AG04450 (cell line): Measurements from ENCODE around the gene ARHGAP44. TPM values are rescaled to one million over a fixed set of nuclear protein-coding genes. Genes with fewer than 3 reads are reported as not detected.

Experiments used
- CTCF ChIA-PET: fragments of 300-600, 350-600 bp; formaldehyde crosslinking; extraction: SDS; loops from one replicate; lab custom pipeline; 2022; ENCODE audit warnings: antibody characterized with exemption, inconsistent platforms; lab: Charles Lee
- POLR2A ChIA-PET: fragments of 350-600 bp; formaldehyde crosslinking; extraction: SDS; loops from one replicate; lab custom pipeline; 2021; ENCODE audit warnings: antibody characterized with exemption, inconsistent platforms; lab: Yijun Ruan, JAX
- DNase-seq: peaks from one replicate; pipeline ENCODE4 v3.0.0-alpha.2; 2011; ENCODE audit warnings: low read depth, low spot score
- H3K27ac ChIP-seq: one replicate; pipeline ENCODE4 v1.5.1; 2012; ENCODE audit warnings: low read depth, low read length, control low read depth
- H3K27me3 ChIP-seq: one replicate; pipeline ENCODE4 v1.6.0; 2012; ENCODE audit warnings: low read length; ENCODE audit not compliant: control insufficient read depth, insufficient read depth
- H3K4me3 ChIP-seq: 2 replicates; pipeline ENCODE4 v1.5.1; 2011; ENCODE audit warnings: mild to moderate bottlenecking, low read depth, low read length, control low read depth
- H3K9me3 ChIP-seq: 2 replicates; pipeline ENCODE4 v1.5.1; 2012; ENCODE audit warnings: low read length; ENCODE audit not compliant: control insufficient read depth, insufficient read depth
- CTCF ChIP-seq: IDR thresholded peaks from 2 replicates; pipeline ENCODE4 v1.5.1; 2011; ENCODE audit warnings: low read depth, low read length, control low read depth, inconsistent platforms
- polyA plus RNA-seq: library from polyadenylated mRNA; depleted of rRNA; stranded (reverse); fragments of >200 nt; gene quantifications from 2 replicates; pipeline ENCODE4 v1.2.3, GENCODE V29; 2011

Gene ARHGAP44
- polyA plus RNA-seq, 1 experiment, result 1.3 TPM

DNA sequence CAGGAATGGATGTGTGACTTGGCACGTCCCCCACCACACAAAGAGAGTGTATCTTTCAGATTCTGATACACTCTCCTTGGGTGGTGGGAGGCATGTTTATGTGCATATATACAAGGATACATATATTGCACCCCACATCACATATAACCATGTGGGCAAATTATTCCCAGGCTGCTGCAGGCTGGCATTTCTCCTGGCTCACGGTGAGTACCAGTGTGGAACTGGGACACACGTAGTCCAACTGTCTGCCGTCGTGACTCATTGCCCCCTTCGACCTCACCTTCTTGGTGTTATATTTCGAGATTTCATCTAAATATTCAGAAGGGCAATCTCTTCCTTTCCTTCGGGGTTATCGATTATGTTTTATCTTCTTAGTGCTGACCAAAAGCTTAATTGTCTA is 24.4 kb downstream of the ARHGAP44 start:
- Histone ChIP-seq H3K27me3 (no peaks in the 10 kb centered on the region), H3K4me3 (no peak overlapping the region), H3K27ac (no peak overlapping the region), H3K9me3 (no peaks in the 10 kb centered on the region)
- ChIA-PET POLR2A (no interaction called here), CTCF (no interaction called here)
- no peak for DNase-seq
- TF ChIP-seq CTCF, result no peak

- H3K4me3 ChIP-seq, result no peak overlapping the region
- no peak overlapping the region for H3K27ac ChIP-seq
- POLR2A ChIA-PET, result no interaction called here
- no peaks in the 10 kb centered on the region for H3K9me3 ChIP-seq
- CTCF ChIA-PET, result interaction anchor here (0.6 kb wide), 1 partner anchor 69 kb away, joined by 3 read pairs; no protein-coding TSS in a partner anchor
- no peak for TF ChIP-seq CTCF
- H3K27me3 ChIP-seq, result no peaks in the 10 kb centered on the region
- no peak for DNase-seq
Measured at GRCh38 chr17:12814718-12815117, 25.4 kb downstream of the ARHGAP44 start.

DNA sequence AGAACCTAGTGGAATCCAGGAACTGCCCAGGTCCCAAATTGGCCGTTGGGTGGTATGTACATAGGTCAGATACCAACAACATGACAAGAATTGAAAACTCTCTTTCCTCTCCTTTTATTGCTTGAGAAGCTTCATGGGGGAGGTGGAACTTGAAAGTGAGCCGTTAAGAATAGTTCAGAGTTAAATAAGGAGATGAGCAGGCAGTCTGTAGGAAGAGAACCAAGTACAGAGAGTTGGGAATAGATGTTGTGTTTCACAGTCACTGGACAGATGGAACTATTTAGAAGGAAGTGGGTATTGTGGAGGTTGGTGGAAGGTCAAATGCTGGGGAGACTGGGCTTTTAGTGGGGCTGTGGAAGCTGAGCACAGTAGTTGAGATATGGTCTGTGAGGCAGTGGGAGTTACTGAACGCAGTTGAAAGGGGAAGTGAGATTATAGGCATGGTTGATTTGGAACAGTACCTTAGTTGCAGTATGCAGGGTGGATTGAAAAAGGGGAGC is 26.4 kb downstream of the ARHGAP44 start:
- Histone ChIP-seq H3K27ac (no peak overlapping the region), H3K9me3 (no peaks in the 10 kb centered on the region), H3K27me3 (no peaks in the 10 kb centered on the region), H3K4me3 (no peak overlapping the region)
- no peak for TF ChIP-seq CTCF
- CTCF ChIA-PET, result no interaction called here
- POLR2A ChIA-PET, result no interaction called here
- no peak for DNase-seq

DNA sequence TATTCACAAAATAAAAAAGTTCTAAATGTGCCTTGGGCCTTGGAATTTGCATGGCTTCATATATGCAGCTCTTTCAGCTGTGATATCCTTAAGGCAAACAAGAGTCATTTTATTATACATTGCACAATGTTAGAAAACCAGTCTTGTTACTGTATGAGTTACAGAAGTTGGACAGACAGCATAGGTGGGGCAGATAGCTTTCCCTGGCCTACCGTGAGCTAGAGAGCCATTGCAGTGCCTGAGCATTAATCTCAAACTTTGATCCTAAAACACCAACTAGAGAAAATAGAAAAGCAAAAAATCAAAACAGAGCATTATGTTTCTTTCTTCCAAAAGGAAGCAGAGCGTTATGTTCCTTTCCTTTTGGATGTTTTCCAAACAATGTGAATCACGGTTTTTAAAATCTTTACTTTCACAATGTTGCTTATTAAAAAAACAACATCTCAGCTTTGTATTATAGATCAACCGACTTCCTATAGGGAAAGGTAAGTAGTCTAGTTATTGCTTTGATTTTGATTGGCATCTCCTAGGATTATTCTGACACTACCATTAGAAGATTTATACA is 32.2 kb downstream of the ARHGAP44 start:
- Histone ChIP-seq H3K27ac (no peak overlapping the region), H3K4me3 (no peak overlapping the region), H3K27me3 (no peaks in the 10 kb centered on the region), H3K9me3 (no peaks in the 10 kb centered on the region)
- TF ChIP-seq CTCF, result no peak
- ChIA-PET POLR2A (no interaction called here), CTCF (interaction anchor here (0.6 kb wide), 1 partner anchor 9 kb away, joined by 3 read pairs; no protein-coding TSS in a partner anchor)
- DNase-seq, result no peak

DNA sequence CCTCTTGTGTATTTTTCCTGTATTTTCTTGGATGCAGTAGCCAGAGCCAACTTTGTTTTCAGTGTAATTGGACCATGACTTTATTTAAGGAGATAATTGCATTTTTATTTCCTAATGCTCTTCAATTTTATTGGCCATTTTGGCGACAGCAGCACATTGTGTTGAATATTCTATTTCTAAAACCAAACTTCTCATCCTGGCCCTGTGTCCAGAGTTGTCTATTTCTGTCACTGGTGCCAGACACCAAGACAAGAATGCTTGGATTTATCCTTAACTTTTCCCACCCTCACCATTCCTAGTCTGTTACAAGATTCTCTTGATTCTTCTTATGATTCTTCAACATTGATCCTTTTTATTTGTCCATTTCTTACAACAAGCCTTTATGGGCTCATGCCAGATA is 37.1 kb downstream of the ARHGAP44 start:
- H3K4me3 ChIP-seq, result no peak overlapping the region
- no peak for DNase-seq
- POLR2A ChIA-PET, result no interaction called here
- CTCF ChIA-PET, result no interaction called here
- peaks cover 5% of the 10 kb centered on the region; the same call in 1 of the 2 replicates for H3K9me3 ChIP-seq
- H3K27ac ChIP-seq, result no peak overlapping the region
- TF ChIP-seq CTCF, result no peak
- no peaks in the 10 kb centered on the region for H3K27me3 ChIP-seq
